ENCODE data around the gene IAH1.

DNA sequence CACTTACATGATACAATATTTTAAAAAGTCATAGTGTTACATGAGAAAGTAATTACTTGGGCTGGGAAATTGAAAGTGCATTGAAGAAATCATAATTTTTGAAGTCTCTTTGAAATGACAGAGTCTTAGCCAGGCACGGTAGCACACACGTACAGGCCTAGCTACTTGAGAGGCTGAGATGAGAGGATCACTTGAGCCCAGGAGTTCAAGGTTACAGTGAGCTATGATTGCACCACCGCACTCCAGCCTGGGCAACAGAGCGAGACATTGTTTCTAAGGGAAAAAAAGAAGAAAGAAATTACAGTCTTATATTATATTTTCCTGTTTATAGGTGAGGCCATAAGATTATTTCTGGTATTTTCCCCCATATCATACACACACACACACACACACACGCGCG lies 9.2 kb upstream of the IAH1 start:
- TF ChIP-seq, protein P1, sequence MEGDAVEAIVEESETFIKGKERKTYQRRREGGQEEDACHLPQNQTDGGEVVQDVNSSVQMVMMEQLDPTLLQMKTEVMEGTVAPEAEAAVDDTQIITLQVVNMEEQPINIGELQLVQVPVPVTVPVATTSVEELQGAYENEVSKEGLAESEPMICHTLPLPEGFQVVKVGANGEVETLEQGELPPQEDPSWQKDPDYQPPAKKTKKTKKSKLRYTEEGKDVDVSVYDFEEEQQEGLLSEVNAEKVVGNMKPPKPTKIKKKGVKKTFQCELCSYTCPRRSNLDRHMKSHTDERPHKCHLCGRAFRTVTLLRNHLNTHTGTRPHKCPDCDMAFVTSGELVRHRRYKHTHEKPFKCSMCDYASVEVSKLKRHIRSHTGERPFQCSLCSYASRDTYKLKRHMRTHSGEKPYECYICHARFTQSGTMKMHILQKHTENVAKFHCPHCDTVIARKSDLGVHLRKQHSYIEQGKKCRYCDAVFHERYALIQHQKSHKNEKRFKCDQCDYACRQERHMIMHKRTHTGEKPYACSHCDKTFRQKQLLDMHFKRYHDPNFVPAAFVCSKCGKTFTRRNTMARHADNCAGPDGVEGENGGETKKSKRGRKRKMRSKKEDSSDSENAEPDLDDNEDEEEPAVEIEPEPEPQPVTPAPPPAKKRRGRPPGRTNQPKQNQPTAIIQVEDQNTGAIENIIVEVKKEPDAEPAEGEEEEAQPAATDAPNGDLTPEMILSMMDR (optimal IDR thresholded peaks at IDR 0.05 in 1 of 3, IDR thresholded peaks at IDR 0.05 in 1 of 3, conservative IDR thresholded peaks at IDR 0.05 in 1 of 3; ENCODE audit: extremely low read depth in 1 of 3, insufficient read depth in 2 of 3, low read length in 3 of 3): no peak
- no peak for TF ChIP-seq EZH2 (IDR thresholded peaks at IDR 0.05; ENCODE audit: low read length)
